WTC11 (cell line): ENCODE data around the gene TSNAXIP1.

Experiments used
- ATF1 ChIP-seq: sonication (generic); formaldehyde crosslinking; IDR thresholded peaks from 2 replicates; pipeline ENCODE4 v1.8.1; 2023; ENCODE audit warnings: mild to moderate bottlenecking, moderate library complexity, missing genetic modification reagents
- CTCF ChIP-seq: fragments of 200-600 bp; IDR thresholded peaks from 2 replicates; pipeline ENCODE4 v1.8.0; 2022; ENCODE audit warnings: antibody characterized with exemption
- MAX ChIP-seq: sonication (generic); formaldehyde crosslinking; IDR thresholded peaks from 2 replicates; pipeline ENCODE4 v1.8.0; 2022; ENCODE audit warnings: mild to moderate bottlenecking, missing genetic modification reagents
- MLX ChIP-seq: sonication (generic); formaldehyde crosslinking; IDR thresholded peaks from 2 replicates; pipeline ENCODE4 v1.8.1; 2023; ENCODE audit warnings: mild to moderate bottlenecking, missing genetic modification reagents, moderate library complexity
- NFE2L1 ChIP-seq: sonication (generic); formaldehyde crosslinking; IDR thresholded peaks from 2 replicates; pipeline ENCODE4 v1.8.1; 2023; ENCODE audit warnings: missing genetic modification reagents
- USF2 ChIP-seq: sonication (generic); formaldehyde crosslinking; IDR thresholded peaks from 2 replicates; pipeline ENCODE4 v1.8.1; 2023; ENCODE audit warnings: mild to moderate bottlenecking, missing genetic modification reagents, moderate library complexity
- ZNF138 ChIP-seq: sonication (generic); formaldehyde crosslinking; conservative IDR thresholded peaks from 2 replicates; pipeline ENCODE4 v1.8.1; 2022; ENCODE audit warnings: mild to moderate bottlenecking, moderate library complexity, missing genetic modification reagents

GRCh38 chr16:67822511-67822910, 15.8 kb downstream of the TSNAXIP1 start:
- TF ChIP-seq CTCF (no peak), USF2 (CRISPR knock-in tag) (no peak), ATF1 (no peak), MAX (CRISPR knock-in tag) (no peak), MLX (CRISPR knock-in tag) (no peak), ZNF138 (no peak), NFE2L1 (no peak)
